PC-9 (cell line): ENCODE data around the gene VPS8. TPM values are rescaled to one million over a fixed set of nuclear protein-coding genes. Genes with fewer than 3 reads are reported as not detected.
A peak's percentile ranks its signal among the peaks of the same experiment; 100 is the strongest.

Source experiments
- BruUV-seq: library from RNA; stranded (reverse); fragments of 400-500 nt; replicated peaks from 2 replicates; lab custom pipeline; 2021; lab: Mats Ljungman, UMichigan
- CTCF ChIA-PET: fragments of 300-600 bp; sonication (Branson Sonifier 250); formaldehyde crosslinking; loops from one replicate; lab custom pipeline; 2022; ENCODE audit warnings: antibody characterized with exemption; lab: Charles Lee
- POLR2A ChIA-PET: fragments of 300-600 bp; sonication (Branson Sonifier 250); formaldehyde crosslinking; loops from one replicate; lab custom pipeline; 2022; ENCODE audit warnings: antibody characterized with exemption; ENCODE audit not compliant: unreplicated experiment; lab: Charles Lee
- DNase-seq, 2 experiments: peaks; one replicate each; pipeline versions ENCODE4 v3.0.0 to v3.0.0-alpha.2; 2015 to 2022; ENCODE audit warnings: mixed read lengths in 1 of 2
- H2AFZ ChIP-seq: fragments of 200-600 bp; sonication (generic); 2 replicates; pipeline ENCODE4 v1.8.1; 2017; ENCODE audit warnings: antibody characterized with exemption
- H3F3A ChIP-seq: fragments of 200-600 bp; sonication (generic); 2 replicates; pipeline ENCODE4 v1.8.1; 2017; ENCODE audit warnings: antibody characterized with exemption, mild to moderate bottlenecking, low read depth; ENCODE audit not compliant: insufficient read depth
- H3K27ac ChIP-seq: fragments of 200-600 bp; sonication (generic); 2 replicates; pipeline ENCODE4 v1.6.1; 2016; ENCODE audit warnings: mixed run types
- H3K27me3 ChIP-seq: fragments of 200-600 bp; sonication (generic); 2 replicates; pipeline ENCODE4 v1.6.1; 2016; ENCODE audit warnings: low read depth, mixed run types; ENCODE audit not compliant: insufficient read depth
- H3K36me3 ChIP-seq: fragments of 200-600 bp; sonication (generic); 2 replicates; pipeline ENCODE4 v1.6.1; 2016; ENCODE audit warnings: low read depth, mixed run types
- H3K4me1 ChIP-seq: fragments of 200-600 bp; sonication (generic); replicated peaks from 2 replicates; pipeline ENCODE4 v1.6.1; 2016; ENCODE audit warnings: mixed run types; ENCODE audit not compliant: insufficient read depth
- H3K4me2 ChIP-seq: fragments of 200-600 bp; sonication (generic); 2 replicates; pipeline ENCODE4 v1.6.1; 2017; ENCODE audit warnings: mixed run types
- H3K4me3 ChIP-seq: fragments of 200-600 bp; sonication (generic); 2 replicates; pipeline ENCODE4 v1.6.1; 2016; ENCODE audit warnings: mixed run types
- H3K79me2 ChIP-seq: fragments of 200-600 bp; sonication (generic); 2 replicates; pipeline ENCODE4 v1.6.1; 2017; ENCODE audit warnings: low read depth, mixed run types
- H3K9me2 ChIP-seq: fragments of 200-600 bp; sonication (generic); 2 replicates; pipeline ENCODE4 v1.8.1; 2017; ENCODE audit warnings: mild to moderate bottlenecking; ENCODE audit not compliant: insufficient read depth
- H3K9me3 ChIP-seq: fragments of 200-600 bp; sonication (generic); 2 replicates; pipeline ENCODE4 v1.8.1; 2016; ENCODE audit warnings: low read depth; ENCODE audit not compliant: insufficient read depth
- H4K20me1 ChIP-seq: fragments of 200-600 bp; sonication (generic); 2 replicates; pipeline ENCODE4 v1.8.1; 2017; ENCODE audit not compliant: insufficient read depth
- CTCF ChIP-seq: fragments of 200-600 bp; sonication (generic); conservative IDR thresholded peaks from 2 replicates; pipeline ENCODE4 v1.6.1; 2017; ENCODE audit warnings: mixed run types, antibody characterized with exemption, mild to moderate bottlenecking, moderate library complexity
- EZH2 ChIP-seq: fragments of 200-600 bp; sonication (generic); IDR thresholded peaks from 2 replicates; pipeline ENCODE4 v1.8.0; 2017; ENCODE audit warnings: antibody characterized with exemption, low read depth
- intact Hi-C: fragments of 100-400 bp; cut with micrococcal nuclease; formaldehyde crosslinking; loops from one replicate; pipeline ENCODE4 v1.10.0; 2022; ENCODE audit not compliant: unreplicated experiment
- total RNA-seq: library from RNA; stranded (reverse); gene quantifications from 2 replicates; pipeline ENCODE4 v1.2.3, GENCODE V29; 2021

Gene VPS8
- total RNA-seq, 1 experiment from 2014 or later, result 80.8 TPM

DNA sequence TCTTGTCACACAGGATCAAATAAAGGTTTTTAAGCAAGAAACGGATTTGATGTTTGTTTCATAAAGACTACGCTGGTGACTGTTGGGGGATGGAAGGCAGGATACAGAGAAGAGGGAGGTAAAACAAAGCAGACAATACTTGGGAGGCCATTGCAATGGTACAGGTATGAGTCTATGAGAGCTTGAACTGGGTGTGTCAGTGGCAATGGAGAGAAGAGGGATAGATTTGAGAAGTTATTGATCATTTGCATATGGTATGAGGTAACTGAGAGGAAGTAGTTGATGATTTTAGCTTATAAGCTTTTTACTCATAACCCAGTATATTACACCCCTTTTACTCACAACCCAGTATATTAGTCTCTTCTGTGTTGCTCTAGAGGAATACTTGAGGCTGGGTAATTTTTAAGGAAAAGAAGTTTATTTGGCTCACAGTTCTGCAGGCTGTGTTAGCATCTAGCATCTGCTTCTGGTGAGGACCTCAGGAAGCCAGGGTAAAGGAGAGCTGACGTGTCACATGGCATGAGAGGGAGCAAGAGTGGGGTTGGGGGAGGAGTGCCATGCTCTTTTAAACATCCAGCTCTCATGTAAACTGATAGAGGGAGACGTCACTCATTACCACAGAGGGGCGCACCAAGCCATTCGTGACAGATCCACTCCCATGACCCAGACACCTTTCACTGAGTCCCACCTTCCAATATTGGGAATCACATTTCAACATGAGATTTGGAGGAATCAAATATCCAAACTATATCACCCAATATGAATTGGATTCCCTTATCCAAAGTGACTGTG is 153.9 kb downstream of the VPS8 start:
- no peaks in the 10 kb centered on the region for H3F3A ChIP-seq
- no peaks in the 10 kb centered on the region for H3K27me3 ChIP-seq
- POLR2A ChIA-PET, result no interaction called here
- no peak overlapping the region for H3K4me3 ChIP-seq
- no peaks in the 10 kb centered on the region for H4K20me1 ChIP-seq
- no peak overlapping the region for H3K4me2 ChIP-seq
- no peaks in the 10 kb centered on the region for H3K9me2 ChIP-seq
- CTCF ChIA-PET, result no interaction called here
- no peaks in the 10 kb centered on the region for H3K4me1 ChIP-seq
- BruUV-seq, result no TSS peak
- H2AFZ ChIP-seq, result no peak overlapping the region
- TF ChIP-seq EZH2 (no peak), CTCF (no peak)
- peaks cover 6% of the 10 kb centered on the region; the same call in 1 of the 2 replicates for H3K36me3 ChIP-seq
- no peaks in the 10 kb centered on the region for H3K79me2 ChIP-seq
- no peak overlapping the region for H3K27ac ChIP-seq
- DNase-seq, result no peak
- intact Hi-C loops, result no loop called here
- H3K9me3 ChIP-seq, result no peaks in the 10 kb centered on the region

- no TSS peak for BruUV-seq
- H3K27ac ChIP-seq, result no peak overlapping the region
- H3K79me2 ChIP-seq, result no peaks in the 10 kb centered on the region
- no peak overlapping the region for H3K4me3 ChIP-seq
- H3K9me3 ChIP-seq, result no peaks in the 10 kb centered on the region
- H3K4me2 ChIP-seq, result no peak overlapping the region
- H3K36me3 ChIP-seq, result peaks cover 6% of the 10 kb centered on the region; the same call in 1 of the 2 replicates
- no peaks in the 10 kb centered on the region for H3K9me2 ChIP-seq
- TF ChIP-seq CTCF (no peak), EZH2 (no peak)
- H2AFZ ChIP-seq, result no peak overlapping the region
- no peaks in the 10 kb centered on the region for H3K4me1 ChIP-seq
- intact Hi-C loops, result no loop called here
- H3F3A ChIP-seq, result no peaks in the 10 kb centered on the region
- no peak for DNase-seq
- ChIA-PET CTCF (no interaction called here), POLR2A (no interaction called here)
- H3K27me3 ChIP-seq, result no peaks in the 10 kb centered on the region
- H4K20me1 ChIP-seq, result no peaks in the 10 kb centered on the region
Measured at GRCh38 chr3:184968115-184968514, 156.1 kb downstream of the VPS8 start.

- Histone ChIP-seq H3F3A (no peaks in the 10 kb centered on the region), H3K4me1 (no peaks in the 10 kb centered on the region), H3K4me2 (no peak overlapping the region), H3K9me3 (no peaks in the 10 kb centered on the region), H2AFZ (no peak overlapping the region), H4K20me1 (no peaks in the 10 kb centered on the region), H3K4me3 (no peak overlapping the region), H3K27me3 (no peaks in the 10 kb centered on the region), H3K36me3 (peaks cover 6% of the 10 kb centered on the region; the same call in 1 of the 2 replicates), H3K27ac (no peak overlapping the region), H3K9me2 (no peaks in the 10 kb centered on the region), H3K79me2 (no peaks in the 10 kb centered on the region)
- ChIA-PET CTCF (no interaction called here), POLR2A (no interaction called here)
- peak in 1 of 2 experiments; percentile 36 for DNase-seq
- intact Hi-C loops, result no loop called here
- BruUV-seq, result no TSS peak
- TF ChIP-seq CTCF, result no peak
- TF ChIP-seq EZH2, result no peak
Measured at GRCh38 chr3:184970186-184970585, 158.2 kb downstream of the VPS8 start.
